NCI-H2107 treated with DMSO at 0.1 percent for 48 hours (cell line): ENCODE measurements around the gene SEMA3F.

ENCODE experiments used
- DNase-seq: peaks from one replicate; lab custom pipeline; 2025; ENCODE audit not compliant: unreplicated experiment; lab: John Stamatoyannopoulos, UW

SEMA3F gene

GRCh38 chr3:50190936-50191660 lies 36.0 kb downstream of the SEMA3F start, which contains the start of gene GNAT1:
Gene GNAT1, plus strand, starts transcription at chr3:50191610. Its CDS starts 116 bp downstream, at chr3:50191726.
- no peak for DNase-seq

GRCh38 chr3:50192124-50192523 lies 37.0 kb downstream of the SEMA3F start:
- DNase-seq, result no peak

- peak; percentile 15 for DNase-seq
These were observed 37.6 kb downstream of the SEMA3F start for GRCh38 chr3:50192689-50193141.

GRCh38 chr3:50193286-50193685 lies 38.2 kb downstream of the SEMA3F start:
- no peak for DNase-seq

DNA sequence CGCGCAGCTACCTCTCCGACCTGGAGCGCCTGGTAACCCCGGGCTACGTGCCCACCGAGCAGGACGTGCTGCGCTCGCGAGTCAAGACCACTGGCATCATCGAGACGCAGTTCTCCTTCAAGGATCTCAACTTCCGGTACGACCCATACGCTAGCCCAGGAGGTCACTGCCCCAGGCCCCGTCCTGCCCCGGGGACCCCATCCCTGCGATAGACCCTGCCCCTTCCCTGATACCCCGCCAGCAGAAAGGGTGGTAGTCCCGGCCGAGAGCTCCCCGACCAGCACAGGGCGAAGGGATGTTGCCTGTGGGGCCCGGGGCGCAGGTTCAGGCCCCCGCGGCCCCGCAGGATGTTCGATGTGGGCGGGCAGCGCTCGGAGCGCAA lies 38.6 kb downstream of the SEMA3F start:
- no peak for DNase-seq

GRCh38 chr3:50194128-50194902 lies 39.2 kb downstream of the SEMA3F start:
- no peak for DNase-seq

DNA sequence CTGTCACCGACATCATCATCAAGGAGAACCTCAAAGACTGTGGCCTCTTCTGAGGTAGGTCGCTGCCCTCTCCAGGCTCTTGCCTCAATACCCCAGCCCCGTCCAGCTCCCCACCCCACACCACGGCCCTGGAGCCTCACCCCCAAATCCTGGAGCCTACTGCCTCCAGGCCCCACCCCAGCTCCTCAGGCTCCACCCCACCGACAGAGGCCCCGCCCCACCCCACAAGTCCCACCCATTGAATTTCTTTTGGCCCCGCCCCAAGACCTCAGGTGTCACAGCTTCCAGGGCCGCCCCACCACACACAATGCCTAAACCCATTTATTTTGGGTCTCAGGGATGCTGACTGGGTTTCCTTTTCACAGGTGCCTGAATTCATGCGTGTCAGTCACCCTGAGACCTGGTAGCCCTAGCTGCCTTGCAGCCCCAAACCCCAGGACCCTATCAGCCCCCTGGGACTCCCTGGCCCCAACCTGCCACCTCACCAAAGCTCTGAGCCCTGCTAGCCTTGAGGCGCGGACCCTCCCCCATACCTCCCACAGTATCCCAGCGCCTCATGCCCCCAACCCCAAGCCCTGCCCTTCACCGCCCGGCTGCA lies 39.9 kb downstream of the SEMA3F start:
- no peak for DNase-seq

- no peak for DNase-seq
These were observed 40.6 kb downstream of the SEMA3F start for GRCh38 chr3:50195501-50196252.

DNA sequence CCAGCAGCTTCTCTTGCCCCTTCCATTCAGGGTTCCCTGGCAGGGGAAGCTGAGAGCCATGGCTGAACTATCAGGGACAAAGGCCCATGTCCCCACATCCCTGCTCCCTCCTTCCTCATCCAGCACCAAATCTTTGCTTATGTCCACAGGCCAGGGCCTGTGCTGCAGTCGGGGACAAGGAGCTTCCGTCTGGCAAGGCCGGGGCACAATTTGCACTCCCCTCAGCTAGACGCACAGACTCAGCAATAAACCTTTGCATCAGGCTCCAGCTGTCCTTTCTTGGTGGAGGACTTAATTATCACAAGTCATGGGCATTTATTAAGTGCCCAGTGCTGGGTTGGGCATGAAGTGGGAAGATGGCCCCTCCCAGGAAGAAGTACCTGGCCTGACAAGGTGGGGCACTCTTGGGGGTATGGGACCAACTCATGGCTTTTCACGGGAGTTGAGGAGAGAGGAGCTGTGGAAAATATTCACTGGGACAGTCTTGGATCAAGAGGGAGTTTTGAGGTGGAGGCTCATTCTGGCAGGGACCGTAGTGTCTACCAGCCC lies 41.2 kb downstream of the SEMA3F start:
- DNase-seq, result no peak

DNA sequence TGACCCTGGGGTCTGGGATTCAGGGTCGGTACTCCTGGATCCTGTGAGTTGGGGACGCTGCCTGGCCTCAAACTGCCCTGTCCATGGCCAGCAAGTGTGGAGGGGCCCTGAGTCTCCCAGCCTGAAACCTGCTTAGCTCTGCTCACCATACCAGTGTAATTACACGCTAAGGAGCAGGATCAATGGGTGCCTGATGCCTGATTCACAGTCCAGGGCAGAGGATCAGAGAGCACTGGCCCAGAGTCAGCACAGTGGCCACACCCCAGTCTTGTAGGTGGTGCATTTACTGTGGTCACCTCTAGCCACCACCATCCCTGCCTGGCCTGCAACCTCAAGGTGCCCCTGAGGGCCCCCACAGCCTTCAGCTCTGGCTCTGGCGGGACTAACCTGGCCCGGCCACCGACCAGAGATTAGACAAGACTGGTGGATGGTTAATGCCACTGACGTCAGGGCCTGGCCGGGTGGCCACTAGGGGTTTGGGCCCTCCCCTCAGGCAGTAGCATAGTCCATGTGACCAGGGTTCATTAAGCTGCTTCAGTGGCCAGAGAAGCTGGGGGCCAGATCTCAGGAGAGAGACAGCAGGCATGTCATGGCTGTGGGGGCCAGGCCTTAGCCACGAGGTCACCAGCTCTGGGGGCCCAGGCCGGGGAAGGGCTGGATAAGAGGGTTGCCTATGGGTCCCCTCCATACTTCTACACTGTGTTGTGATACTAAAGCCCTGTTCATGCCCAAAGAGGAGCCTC lies 46.6 kb downstream of the SEMA3F start:
- no peak for DNase-seq

- no peak for DNase-seq
These were observed 47.4 kb downstream of the SEMA3F start for GRCh38 chr3:50202353-50203112.

DNA sequence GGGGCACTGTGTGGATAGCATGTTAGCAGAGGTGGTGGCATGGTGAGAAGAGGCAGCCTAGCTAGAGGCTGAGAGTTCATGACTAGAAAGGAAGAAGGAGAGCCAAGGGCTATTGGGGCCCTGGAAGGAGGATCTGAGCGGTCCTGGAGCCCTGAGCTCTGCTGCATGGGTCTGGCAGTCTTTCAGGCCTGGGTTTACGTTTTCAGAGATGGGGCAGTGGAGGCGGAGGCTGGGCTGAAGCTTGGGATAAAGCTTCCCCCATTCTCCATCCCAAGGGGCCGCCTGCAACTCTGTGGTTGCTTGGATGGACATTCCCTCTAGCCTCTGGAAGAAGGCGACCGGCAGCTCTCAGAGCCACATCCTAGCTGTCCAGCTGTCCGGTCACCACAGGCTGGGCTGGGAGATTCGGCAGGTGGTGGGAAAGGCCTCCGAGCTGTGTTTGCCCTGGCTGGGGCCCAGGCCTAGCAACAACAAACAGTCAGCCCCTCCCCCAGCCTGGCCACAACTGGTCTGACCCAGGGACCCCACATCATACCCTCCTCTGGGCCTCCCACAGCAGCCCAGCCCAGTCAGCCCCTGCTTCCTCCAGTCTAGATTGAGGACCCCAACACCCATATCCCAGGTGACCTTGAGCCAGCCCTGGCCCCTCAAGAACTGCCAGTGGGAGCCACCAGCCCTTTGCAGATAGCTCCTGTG lies 48.1 kb downstream of the SEMA3F start:
- DNase-seq, result no peak

DNA sequence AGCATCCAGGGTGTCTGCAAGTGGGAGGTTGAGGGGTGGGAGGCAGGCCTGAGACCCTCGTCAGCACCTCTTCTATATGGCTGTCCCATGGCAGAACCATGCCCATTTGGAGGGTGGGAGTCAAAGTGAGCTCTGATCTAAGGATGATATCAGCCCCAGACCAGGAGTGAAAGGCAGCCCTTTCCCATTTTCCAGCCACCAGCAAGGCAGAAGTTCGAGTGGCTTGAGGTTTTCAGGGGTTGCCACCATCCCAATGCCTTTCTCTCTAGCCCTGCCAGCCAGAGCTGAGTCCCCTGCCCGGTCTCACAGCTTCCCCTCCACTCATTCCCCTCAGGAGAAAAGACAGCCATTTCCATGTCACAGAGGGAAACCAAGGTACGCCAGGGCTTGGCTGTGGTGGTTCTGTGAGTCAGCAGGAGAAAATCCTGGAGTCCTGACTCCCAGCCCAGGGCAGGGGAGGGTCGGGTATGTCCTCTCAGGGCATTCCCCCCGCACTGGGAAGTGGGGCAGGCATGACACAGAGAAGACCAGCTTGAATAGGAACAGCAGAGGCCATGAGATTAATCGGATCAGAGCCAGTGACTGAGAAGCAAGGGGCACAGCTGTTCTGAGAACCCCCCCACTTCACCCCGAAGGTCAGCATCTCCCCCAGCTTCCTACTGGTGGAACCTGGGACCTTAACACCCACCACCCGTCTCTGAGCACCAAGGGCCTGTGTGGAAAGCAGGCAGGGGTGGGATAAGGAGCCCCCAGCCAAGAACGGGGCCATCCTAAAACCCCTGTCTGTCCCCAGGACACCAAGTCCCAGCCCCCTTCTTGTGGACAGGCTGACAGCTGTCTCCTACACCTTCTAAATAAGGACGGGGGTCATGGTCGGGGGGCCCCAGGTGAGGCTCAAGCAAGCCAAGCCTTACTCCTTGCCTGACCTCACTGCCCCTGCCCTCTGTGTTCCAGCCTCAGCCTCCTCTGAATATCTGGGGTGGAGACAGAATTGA lies 49.0 kb downstream of the SEMA3F start:
- no peak for DNase-seq

DNA sequence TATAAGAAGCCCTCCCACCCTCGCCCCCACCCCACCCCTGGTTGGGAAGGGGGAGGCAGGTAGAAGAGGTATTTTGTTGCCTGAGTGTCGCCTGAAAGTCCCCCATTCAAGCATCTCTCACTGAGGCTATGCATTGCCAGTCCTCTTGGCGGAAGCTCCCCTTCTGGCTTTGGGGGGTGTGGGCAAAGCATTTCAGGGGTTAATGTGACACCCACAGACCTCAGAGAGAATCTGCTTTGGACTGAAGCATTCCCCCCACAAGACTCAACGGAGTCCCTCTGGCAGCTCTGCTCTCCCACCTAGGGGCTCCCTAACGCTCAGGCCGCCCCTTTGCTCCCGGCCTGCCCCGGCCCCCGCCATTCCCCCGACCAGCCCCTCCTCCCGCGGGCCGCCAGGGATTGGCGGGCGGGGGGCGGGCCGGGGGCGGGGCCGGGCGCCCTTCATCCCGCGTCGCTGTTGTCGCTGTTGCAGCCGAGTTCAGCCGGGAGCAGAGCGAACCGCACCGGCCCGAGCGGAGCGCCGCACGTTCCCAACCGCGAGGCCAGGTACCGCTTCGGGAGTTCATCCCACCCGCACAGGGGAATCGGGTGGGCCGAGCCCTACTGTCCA lies 49.8 kb downstream of the SEMA3F start, which contains the start of gene SLC38A3:
Gene SLC38A3, plus strand, starts transcription at position 468 of the 609 bp plus-strand sequence. CDS start 8,929 bp downstream, outside the sequence.
- DNase-seq, result no peak

- no peak for DNase-seq
These were observed 50.5 kb downstream of the SEMA3F start for GRCh38 chr3:50205413-50206276.

DNA sequence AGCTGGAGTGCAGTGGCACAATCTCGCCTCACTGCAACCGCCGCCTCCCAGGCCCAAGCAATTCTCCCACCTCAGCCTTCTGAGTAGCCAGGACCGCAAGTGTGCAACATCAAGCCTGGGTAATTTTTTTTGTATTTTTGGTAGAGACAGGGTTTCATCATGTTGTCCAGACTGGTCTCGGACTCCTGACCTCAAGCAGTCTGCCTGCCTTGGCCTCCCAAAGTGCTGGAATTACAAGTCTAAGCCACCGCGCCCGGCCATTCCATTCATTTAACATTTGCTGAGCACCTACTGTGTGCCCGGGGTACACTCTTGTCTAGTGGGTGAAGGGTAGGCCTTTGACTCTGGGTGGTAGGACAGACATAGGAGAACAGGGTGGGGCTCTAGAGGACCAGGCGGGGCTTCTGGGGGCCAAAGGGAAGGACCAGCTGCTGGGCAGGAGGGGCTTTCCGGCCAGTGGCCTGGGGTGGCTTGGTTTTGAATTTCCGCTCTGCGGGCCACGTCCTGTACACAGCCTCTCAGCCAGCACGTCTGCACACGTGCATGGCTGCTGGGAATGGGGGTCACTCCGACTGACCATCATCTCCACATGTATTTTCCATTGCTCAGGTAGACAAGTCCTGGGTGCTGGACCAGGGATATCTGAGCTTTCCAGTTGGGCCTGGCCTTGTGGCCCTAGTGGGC lies 52.4 kb downstream of the SEMA3F start:
- DNase-seq, result no peak
